Left ventricle myocardium inferior (tissue), 1 donor: Measurements from ENCODE around the gene PROZ. TPM values are rescaled to one million over a fixed set of nuclear protein-coding genes. Genes with fewer than 3 reads are reported as not detected.

ENCODE experiments used
- DNase-seq: peaks from one replicate; pipeline ENCODE4 v3.0.0-alpha.2; 2020
- H3K27ac ChIP-seq: fragments of 200-600 bp; replicated peaks from 2 replicates; pipeline ENCODE4 v1.8.0; 2021
- H3K27me3 ChIP-seq: fragments of 200-600 bp; 2 replicates; pipeline ENCODE4 v1.8.0; 2021; ENCODE audit warnings: low read depth
- H3K36me3 ChIP-seq: fragments of 200-600 bp; 2 replicates; pipeline ENCODE4 v1.8.0; 2021
- H3K4me1 ChIP-seq: fragments of 200-600 bp; 2 replicates; pipeline ENCODE4 v1.8.0; 2021
- H3K4me3 ChIP-seq: fragments of 200-600 bp; 2 replicates; pipeline ENCODE4 v1.8.0; 2021; ENCODE audit warnings: mild to moderate bottlenecking, moderate library complexity
- H3K9me3 ChIP-seq: fragments of 200-600 bp; replicated peaks from 2 replicates; pipeline ENCODE4 v1.8.0; 2021
- intact Hi-C: fragments of 100-400 bp; cut with micrococcal nuclease; formaldehyde crosslinking; loops from one replicate; pipeline ENCODE4 v1.11.0; 2022
- total RNA-seq: library from RNA; stranded (reverse); fragmentation: NEBNext Ultra II Directional; extraction: Animal tissue kit (Norgen Biotek cat#: 25700); gene quantifications from one replicate; pipeline ENCODE4 v1.2.1, GENCODE V29; 2021
- TF ChIP-seq, protein P1 (sequence below): fragments of 200-600 bp; IDR thresholded peaks from 2 replicates; pipeline ENCODE4 v1.8.0; 2021; ENCODE audit warnings: antibody characterized with exemption, mild to moderate bottlenecking, borderline replicate concordance
- donor health status: DM: no; HTN: yes; CAD: no; lungs with severe emphysema.

PROZ gene
- total RNA-seq, 1 donor from 2014 or later: not detected

DNA sequence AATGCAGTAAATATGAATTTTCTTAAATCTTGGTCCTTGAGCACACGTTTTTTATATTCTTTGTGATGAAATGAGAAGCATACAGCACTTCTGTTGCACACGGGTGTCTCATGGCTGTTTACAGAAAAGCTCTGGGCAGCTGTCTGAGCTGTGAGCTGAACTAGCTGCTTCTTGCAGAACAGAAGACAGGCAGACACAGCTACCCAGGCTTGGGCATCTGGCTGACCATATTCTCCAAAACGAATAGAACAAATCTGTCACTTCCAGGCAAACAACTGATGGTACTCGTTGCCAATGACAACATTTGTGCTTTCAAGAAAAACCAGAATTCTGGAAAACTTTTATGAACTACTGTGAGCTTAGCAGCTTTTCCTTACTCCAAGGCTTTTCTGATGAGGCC lies 33.8 kb downstream of the PROZ start:
- H3K9me3 ChIP-seq: no peaks in the 10 kb centered on the region
- no peak overlapping the region for H3K4me3 ChIP-seq
- TF ChIP-seq, protein P1, sequence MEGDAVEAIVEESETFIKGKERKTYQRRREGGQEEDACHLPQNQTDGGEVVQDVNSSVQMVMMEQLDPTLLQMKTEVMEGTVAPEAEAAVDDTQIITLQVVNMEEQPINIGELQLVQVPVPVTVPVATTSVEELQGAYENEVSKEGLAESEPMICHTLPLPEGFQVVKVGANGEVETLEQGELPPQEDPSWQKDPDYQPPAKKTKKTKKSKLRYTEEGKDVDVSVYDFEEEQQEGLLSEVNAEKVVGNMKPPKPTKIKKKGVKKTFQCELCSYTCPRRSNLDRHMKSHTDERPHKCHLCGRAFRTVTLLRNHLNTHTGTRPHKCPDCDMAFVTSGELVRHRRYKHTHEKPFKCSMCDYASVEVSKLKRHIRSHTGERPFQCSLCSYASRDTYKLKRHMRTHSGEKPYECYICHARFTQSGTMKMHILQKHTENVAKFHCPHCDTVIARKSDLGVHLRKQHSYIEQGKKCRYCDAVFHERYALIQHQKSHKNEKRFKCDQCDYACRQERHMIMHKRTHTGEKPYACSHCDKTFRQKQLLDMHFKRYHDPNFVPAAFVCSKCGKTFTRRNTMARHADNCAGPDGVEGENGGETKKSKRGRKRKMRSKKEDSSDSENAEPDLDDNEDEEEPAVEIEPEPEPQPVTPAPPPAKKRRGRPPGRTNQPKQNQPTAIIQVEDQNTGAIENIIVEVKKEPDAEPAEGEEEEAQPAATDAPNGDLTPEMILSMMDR: no peak
- H3K4me1 ChIP-seq: peaks cover 22% of the 10 kb centered on the region
- no peak for DNase-seq
- no peaks in the 10 kb centered on the region for H3K27me3 ChIP-seq
- H3K27ac ChIP-seq: no peak overlapping the region
- peaks cover 91% of the 10 kb centered on the region for H3K36me3 ChIP-seq
- intact Hi-C loops: no loop called here

DNA sequence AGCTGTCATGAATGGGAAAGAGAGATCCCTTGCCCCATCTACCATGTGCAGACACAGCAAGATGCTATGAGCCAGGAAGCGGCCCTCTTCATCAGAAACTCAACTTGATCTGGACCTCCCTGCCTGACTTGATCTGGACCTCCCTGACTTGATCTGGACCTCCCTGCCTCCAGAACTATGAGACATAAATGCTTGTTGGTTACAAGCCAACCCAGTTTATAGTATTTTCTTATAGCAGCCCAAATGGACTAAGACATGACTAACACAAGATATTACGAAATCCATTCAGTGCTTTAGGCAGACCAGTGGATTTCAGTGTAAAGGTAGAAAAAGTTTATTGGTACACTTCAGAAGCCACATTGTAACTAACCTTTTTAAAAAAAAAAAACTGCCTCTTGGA lies 34.5 kb downstream of the PROZ start:
- intact Hi-C loops: no loop called here
- peaks cover 97% of the 10 kb centered on the region for H3K36me3 ChIP-seq
- H3K27me3 ChIP-seq: no peaks in the 10 kb centered on the region
- DNase-seq: no peak
- H3K4me3 ChIP-seq: no peak overlapping the region
- H3K9me3 ChIP-seq: no peaks in the 10 kb centered on the region
- H3K27ac ChIP-seq: no peak overlapping the region
- TF ChIP-seq, protein P1: no peak
- H3K4me1 ChIP-seq: peaks cover 22% of the 10 kb centered on the region

DNA sequence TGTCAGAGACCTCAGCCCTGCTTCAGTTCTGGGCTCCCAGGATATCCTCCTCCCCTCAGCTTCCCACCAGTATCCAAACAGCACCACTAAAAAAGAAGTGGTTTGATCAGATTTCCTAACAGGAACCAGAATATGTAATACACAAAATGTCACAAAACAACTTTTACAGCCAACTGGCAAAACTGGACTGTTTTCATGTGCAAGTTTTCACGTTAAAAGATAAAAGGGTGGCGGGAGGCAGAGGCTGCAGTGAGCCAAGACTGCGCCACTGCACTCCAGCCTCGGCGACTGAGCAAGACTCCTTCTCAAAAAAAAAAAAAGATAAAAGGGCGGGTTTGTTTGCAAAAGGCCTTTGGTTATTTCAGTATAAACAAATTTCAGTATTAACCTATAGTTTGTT lies 36.9 kb downstream of the PROZ start:
- no peak for DNase-seq
- H3K4me3 ChIP-seq: no peak overlapping the region
- H3K27ac ChIP-seq: no peak overlapping the region
- no peaks in the 10 kb centered on the region for H3K27me3 ChIP-seq
- H3K4me1 ChIP-seq: peaks cover 41% of the 10 kb centered on the region
- intact Hi-C loops: no loop called here
- H3K36me3 ChIP-seq: peaks cover 97% of the 10 kb centered on the region
- H3K9me3 ChIP-seq: no peaks in the 10 kb centered on the region
- TF ChIP-seq, protein P1: no peak

DNA sequence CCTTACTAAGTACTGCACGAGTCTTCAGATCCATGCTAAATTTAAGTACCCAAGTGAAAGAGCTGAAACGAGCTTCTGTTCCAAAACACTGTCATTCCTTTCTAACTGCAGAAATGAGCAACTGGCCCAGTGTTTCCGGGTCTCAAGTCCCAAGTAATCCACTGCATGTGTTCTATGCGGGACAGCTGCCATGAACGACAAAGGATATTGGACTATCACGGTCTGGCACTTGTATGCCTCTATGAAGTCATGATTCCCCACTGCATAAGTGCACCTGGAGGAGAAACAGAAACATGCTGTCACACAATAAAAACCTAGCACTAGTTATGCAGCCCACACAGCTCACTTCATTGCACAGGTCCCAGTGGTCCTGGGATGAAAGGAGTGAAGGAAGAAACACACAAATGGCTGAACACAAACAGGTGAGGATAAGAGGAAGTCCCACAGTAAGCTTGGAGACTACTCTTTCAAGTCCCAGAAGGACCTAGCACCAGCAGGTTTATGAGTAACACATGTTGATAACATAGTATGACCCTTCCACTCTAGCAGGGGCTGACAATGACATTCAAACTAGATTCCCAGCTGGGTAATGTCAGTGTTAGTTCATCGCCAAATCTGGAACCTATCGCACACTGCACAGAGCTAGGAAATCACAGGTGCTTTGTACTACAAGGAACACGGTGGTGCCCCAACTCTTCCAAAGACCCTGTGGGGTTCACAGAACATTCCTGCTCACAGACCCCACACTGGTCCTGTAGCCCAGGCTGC lies 38.7 kb downstream of the PROZ start:
- H3K27ac ChIP-seq: peak overlapping the region; percentile 46
- H3K4me1 ChIP-seq: peaks cover 53% of the 10 kb centered on the region
- no peaks in the 10 kb centered on the region for H3K27me3 ChIP-seq
- peaks cover 80% of the 10 kb centered on the region for H3K36me3 ChIP-seq
- no peak for DNase-seq
- intact Hi-C loops: no loop called here
- TF ChIP-seq, protein P1: no peak
- no peaks in the 10 kb centered on the region for H3K9me3 ChIP-seq
- no peak overlapping the region for H3K4me3 ChIP-seq

DNA sequence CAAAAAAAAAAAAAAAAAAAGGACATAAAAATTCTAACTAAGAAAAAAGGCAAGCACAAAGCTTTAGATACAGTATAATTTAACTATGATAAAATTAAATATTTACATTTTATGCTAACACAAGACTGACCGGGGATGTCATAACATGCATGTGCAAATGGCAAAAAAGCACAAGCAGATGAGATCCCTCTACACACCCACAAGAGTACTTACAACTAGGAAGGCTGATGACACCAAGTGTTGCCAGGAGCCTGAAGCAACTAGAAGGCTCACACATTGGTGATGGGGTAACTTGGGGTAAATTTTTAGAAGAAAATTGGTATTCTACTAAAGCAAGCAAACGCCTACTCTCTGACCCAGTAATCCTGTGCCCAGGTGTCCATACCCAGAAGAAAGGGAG lies 43.4 kb downstream of the PROZ start:
- no peaks in the 10 kb centered on the region for H3K9me3 ChIP-seq
- H3K36me3 ChIP-seq: peaks cover 35% of the 10 kb centered on the region
- H3K27ac ChIP-seq: no peak overlapping the region
- no peaks in the 10 kb centered on the region for H3K27me3 ChIP-seq
- DNase-seq: no peak
- intact Hi-C loops: no loop called here
- TF ChIP-seq, protein P1: no peak
- no peak overlapping the region for H3K4me3 ChIP-seq
- peaks cover 90% of the 10 kb centered on the region for H3K4me1 ChIP-seq
